Retinal pigment epithelial cell (primary cell): ENCODE measurements around the gene STXBP4.

ENCODE experiments used
- DNase-seq: peaks from one replicate; pipeline ENCODE4 v3.0.0-alpha.2; 2010; ENCODE audit warnings: low read depth
- H3K4me3 ChIP-seq: 2 replicates; pipeline ENCODE4 v1.5.1; 2011; ENCODE audit warnings: mild to moderate bottlenecking, low read length, control low read depth, moderate library complexity
- TF ChIP-seq, protein P1 (sequence below): conservative IDR thresholded peaks from 2 replicates; pipeline ENCODE4 v1.5.1; 2011; ENCODE audit warnings: low read depth, low read length, control low read depth, inconsistent platforms

The STXBP4 gene

DNA sequence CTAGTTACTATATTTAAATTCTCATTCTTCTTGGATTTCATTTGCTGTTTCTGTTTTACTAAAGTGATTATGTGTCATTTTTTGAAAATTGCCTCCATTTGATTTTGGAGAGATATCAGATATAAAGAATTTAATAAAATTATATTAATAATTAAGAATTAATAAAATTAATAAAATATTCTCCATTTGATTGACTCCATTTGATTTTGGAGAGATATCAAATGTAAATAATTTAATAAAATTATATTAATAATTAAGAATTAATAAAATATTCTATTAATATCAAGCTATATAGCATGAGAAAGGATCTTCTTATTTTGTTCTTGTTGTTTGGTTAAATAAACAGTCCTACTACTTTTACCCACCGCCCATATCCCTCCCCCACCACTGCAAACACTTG is 23.0 kb downstream of the STXBP4 start:
- no peak overlapping the region for H3K4me3 ChIP-seq
- TF ChIP-seq, protein P1, sequence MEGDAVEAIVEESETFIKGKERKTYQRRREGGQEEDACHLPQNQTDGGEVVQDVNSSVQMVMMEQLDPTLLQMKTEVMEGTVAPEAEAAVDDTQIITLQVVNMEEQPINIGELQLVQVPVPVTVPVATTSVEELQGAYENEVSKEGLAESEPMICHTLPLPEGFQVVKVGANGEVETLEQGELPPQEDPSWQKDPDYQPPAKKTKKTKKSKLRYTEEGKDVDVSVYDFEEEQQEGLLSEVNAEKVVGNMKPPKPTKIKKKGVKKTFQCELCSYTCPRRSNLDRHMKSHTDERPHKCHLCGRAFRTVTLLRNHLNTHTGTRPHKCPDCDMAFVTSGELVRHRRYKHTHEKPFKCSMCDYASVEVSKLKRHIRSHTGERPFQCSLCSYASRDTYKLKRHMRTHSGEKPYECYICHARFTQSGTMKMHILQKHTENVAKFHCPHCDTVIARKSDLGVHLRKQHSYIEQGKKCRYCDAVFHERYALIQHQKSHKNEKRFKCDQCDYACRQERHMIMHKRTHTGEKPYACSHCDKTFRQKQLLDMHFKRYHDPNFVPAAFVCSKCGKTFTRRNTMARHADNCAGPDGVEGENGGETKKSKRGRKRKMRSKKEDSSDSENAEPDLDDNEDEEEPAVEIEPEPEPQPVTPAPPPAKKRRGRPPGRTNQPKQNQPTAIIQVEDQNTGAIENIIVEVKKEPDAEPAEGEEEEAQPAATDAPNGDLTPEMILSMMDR: no peak
- no peak for DNase-seq

DNA sequence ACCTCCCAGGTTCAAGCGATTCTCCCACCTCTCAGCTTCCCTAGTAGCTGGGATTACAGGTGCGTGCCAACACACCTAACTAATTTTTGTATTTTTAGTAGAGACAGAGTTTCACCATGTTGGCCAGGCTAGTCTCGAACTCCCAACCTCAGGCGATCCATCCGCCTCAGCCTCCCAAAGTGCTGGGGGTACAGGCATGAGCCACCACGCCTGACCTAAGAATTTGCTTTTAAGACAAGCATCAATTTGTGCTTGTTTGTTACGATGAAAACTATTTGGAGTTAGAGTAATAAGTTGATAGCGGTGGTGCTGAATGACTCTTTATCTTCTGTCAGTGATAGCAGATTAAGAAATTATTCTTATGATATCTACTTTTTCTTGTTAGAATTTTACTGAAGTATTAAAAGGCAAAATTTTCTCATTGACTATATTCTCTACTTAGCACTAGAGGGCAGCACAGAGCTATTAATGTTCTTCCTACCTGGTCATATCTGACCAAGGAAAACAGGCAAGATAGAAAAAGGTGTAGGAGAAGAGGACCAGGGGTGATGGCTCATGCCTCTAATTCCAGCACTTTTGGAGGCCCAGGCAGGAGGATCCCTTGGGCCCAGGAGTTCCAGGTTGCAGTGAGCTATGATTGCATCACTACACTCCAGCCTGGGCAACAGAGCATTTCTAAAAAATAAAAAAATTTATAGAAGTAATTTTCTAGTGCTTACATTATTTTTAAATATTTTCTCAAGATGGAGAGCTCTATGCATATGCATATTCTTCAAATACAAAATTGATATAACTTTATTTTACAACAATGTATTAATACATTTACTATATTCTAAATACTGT is 24.5 kb downstream of the STXBP4 start:
- TF ChIP-seq, protein P1: peak; percentile 59
- no peak overlapping the region for H3K4me3 ChIP-seq
- no peak for DNase-seq

DNA sequence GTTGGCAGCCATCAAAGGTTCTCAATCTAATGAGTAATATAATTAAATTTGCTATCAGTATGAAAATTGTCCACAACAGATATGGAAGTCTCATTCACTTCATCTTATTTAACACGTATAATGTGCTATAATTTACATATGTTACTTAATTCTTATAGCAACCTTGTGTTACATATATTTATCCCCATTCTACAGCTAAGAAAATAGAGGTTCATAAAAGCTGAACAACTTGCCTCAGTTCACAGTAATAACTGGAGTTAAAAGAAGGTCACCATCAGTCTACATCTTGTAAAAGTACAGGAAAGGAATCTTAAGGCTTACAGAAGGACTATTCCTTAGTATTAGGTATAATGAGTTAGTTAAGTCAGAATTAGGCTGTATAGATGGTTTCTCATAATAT is 27.9 kb downstream of the STXBP4 start:
- H3K4me3 ChIP-seq: no peak overlapping the region
- no peak for DNase-seq
- TF ChIP-seq, protein P1: no peak

DNA sequence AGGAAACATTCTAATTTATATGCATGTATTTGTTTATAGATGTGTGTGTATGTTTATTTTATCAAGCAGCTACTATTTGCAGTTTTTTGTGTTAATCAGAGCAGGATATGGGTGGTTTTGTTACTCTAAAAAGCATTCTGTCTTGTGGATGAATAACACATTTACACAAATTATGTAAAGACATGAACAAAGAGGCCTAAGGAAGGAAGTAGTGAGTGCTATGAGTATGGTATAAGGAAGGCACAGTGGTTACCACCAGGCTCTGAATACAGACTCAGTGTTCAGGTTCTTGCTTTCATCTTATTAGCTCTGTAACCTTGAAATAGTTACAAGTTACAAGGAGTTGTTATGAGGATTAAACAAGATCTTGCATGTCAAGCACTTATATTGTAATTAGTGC is 33.9 kb downstream of the STXBP4 start:
- TF ChIP-seq, protein P1: no peak
- H3K4me3 ChIP-seq: no peak overlapping the region

DNA sequence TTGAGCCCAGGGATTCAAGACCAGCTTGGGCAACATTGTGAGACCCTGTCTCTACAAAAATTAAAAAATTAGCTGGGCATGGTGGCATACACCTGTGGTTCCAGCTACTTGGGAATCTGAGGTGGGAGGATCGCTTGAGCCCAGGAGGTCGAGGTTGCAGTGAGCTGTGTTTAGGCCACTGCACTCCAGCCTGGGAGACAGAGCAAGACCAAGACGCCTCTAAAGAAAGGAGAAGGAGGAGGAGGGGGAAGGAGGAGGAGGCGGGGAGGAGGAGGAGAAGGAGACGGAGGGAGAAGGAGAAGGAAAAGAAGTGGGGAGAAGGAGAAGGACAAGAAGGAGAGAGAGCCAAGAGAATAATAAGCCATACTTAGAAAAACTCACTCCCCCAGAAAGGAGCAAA is 35.9 kb downstream of the STXBP4 start:
- TF ChIP-seq, protein P1: no peak
- H3K4me3 ChIP-seq: no peak overlapping the region
- DNase-seq: no peak

More for the DNA sequence above, 33.9 kb downstream of the STXBP4 start:
- no peak for DNase-seq

DNA sequence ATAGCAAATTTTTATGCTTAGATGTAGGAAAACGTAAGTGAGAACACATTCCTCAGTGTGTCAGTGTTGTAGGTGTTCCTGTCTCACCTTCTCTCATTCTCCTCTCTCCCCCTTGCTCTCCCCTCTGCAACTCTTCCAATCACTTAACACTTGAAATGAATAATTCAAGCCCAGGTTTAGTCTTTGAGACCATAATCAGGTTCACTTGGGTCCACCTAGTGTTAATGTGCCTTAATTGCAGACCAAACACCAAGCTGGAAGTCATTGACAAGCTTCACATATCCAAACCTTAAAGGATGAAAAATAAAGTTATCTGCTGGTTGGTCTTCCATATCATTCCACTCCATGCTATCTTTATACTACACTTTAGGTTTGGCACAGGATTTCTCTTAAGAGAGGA is 37.0 kb downstream of the STXBP4 start:
- H3K4me3 ChIP-seq: no peak overlapping the region
- DNase-seq: no peak
- TF ChIP-seq, protein P1: peak; percentile 64

DNA sequence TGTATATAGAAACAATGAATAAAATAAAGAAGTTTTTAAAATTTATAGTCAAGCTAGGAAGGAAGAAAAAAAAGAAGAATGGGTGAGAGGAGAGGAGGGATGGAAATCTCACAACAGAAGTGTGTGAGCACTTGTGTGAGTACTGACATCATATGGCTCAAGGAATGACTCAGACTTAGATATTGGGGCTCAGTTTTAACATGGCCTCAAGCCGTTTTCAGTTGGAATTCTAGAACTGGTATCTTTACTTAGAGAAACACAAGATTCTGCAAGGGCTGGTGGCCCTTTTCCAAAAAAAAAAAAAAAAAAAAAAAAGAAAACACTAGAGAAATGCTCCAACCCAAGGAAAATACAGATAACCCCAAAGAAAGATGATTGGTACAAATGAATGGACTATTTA is 55.1 kb downstream of the STXBP4 start:
- TF ChIP-seq, protein P1: no peak
- no peak overlapping the region for H3K4me3 ChIP-seq
- DNase-seq: no peak
